CD4-positive, alpha-beta T cell treated with Interleukin-17A for 1 hour (primary cell): ENCODE measurements around the gene MAPK8IP3.

ENCODE experiments used
- DNase-seq: peaks from one replicate; pipeline ENCODE4 v3.0.0-alpha.2; 2020

Gene MAPK8IP3

DNA sequence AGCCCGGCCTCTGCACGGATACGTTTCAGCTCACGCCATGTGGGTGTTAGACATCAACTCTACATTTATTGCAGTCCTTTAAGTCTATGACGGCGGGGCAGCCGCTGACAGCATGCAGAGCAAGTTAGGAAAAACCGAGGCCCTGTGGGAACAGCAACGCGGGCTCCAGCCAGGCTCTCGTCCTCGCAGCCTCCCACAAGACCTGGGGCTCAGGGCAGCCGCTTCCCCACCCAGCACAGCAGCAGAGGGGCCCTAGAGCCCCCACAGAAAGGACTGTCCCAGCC is 70.6 kb downstream of the MAPK8IP3 start:
- no peak for DNase-seq

DNA sequence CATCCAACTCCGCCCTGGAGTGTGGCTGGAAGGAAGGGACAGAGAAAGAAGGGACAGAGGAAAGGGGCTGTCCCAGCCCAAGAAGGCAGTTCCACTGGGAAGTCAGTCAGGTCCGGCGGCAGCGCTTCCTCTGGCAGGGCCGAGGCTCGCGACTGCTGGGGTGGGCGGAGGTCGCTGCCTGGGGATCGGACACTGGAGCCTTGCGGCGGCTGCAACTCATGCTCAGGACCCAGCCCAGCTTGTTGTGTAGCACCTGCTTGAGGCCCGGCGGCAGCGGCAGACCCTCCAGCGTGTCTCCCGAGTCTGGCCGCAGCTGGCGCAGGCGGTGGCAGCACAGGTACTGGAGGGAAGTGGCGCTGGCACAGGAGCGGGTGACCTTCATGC is 71.0 kb downstream of the MAPK8IP3 start:
- no peak for DNase-seq

DNA sequence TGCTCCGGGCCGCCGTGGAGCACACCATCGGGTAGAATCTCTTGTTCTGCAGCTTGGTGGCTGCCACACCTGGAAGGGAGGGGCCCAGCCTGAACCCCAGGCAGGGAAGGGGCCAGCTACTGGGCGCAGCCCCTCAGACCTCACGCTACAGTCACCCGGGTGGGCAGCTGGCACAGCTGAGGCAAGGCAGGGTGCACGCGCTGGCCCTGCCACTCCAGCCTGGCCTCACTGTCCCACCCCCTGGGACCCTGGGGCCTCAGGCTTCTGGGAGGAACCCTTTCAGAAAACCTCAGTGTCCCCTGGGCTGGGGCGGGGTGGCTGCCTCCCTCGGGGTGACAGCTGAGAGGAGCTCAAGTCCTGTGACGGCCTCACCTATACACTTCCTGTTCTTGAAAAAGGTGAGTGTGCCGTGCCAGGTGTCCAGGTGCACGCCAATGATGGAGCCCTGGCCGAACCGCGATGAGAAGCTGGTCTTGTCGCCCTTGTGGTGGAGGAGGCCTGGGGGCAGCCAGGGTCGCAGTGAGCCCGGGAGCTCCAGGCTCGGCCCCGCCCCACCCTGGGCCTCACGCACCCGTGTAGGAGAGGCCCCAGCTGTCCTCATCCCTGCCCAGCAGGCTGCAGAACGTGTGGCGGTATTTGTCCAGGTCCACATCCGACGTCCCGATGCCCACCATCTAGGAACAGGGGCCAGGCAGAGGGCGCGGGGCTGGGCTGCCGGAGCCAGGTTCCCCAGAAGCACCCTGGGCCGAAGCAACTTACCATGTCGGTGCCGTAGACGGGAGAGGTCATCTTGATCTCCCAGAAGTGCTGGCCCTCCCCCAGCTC is 71.6 kb downstream of the MAPK8IP3 start:
- DNase-seq: no peak

DNA sequence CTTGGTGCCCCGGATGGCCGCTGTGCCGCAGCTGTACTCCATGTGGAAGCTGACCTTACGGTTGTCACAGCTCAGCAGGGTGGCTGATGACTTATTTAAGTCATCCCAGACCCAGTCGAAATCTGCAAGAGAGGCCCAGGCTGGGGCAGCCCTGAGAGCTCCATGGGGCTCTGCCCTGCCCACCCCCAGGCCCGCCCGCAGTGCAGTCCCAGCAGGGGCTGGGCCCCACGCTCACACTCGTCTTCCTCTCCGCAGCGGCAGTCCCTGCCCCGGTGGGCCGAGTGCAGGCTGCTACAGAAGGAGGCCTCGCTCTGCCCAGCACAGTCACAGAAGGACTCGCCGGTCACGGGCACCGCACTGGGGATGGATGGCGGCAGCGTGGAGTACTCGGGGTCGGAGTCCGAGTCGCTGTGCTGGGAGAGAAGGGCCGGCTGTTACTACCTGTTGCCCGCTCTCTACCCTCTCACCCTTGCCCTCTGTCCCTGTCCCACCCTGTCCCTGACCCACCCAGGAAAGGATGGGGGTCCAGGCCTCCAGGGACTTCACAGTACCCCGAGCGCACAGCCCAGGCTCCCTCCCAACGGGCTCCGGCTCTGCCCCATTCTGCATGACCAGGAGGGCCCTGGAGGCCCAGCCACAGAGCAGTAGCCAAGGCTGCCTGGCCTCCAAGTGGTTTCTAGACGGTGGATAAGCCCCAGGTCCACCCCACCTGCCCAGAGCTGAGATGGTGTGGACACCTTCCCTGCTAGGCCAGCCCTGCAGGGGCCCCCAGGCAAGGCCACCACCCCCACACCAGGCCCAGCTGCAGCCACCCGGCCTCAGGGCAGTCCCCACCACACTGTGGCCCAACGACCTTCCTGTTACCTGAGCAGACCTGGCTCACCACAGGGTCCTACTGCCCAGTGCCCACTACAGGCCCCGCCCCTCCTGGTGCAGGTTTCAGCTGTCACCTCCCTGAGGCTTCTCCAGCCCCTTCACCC is 72.5 kb downstream of the MAPK8IP3 start:
- no peak for DNase-seq

DNA sequence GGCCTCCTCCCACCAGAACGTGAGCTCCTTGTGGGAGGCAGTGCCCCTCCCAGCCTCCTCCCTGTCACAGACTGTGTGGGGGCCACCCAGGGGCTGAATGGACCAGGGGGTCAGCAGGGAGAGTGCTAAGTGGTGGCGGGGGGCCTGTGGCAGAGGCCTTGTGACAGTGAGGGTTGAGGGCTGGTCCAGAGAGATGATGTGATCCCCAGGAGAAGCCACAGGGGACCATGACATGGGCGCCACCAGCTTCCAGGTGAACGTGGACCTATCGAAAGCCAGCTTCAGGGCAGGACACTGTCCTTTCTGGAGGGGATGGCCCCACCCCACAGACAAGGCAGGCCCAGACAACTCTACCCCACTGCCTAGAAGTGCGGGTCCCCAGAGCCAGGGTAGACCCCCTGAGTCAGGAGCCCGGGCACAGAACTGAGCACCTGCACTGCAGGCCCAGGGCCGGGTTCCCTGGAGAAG is 73.3 kb downstream of the MAPK8IP3 start:
- no peak for DNase-seq

DNA sequence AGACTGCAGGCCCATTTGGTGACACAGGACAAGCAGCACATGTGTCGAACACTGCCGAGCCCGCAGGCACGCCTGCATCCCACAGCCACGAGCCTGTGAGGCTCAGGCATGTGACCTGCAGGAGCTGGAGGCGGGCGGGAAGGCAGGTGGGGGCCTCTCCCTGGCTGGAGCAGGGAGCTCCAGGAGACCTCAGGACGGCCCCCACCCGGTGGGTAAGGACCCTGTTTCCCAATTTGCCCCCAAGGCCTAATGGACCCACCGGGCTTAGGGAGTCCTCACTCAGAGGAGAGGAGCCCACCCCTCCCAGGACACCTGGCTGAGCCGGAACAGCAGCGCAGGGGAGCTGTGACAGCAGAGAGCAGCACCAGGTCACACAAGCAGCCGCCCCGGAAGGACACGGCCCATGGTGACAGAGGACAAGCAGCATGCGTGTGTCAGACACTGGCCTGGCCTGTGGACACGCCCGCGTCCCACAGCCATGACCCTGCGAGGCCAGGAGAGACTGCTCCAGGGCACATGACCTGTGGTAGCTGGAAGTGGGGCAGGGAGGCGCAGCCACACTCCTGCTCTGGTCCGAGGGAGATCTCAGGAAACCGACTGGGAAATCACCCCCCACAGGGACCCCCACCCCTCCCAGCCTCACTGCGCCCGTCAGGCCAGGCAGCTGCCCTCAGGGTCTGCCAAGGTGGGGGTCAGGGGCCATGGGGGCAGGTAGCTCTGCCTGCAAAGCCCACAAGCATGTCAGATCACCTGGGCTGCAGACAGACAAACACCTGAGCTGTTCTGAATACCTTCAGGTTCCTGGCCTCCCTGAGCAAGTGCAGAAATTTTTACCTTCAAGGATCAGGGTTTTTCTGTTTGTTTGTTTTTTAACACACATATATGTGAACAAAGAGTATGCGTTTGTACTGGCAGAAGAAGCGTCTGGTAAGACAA is 74.0 kb downstream of the MAPK8IP3 start:
- no peak for DNase-seq

DNA sequence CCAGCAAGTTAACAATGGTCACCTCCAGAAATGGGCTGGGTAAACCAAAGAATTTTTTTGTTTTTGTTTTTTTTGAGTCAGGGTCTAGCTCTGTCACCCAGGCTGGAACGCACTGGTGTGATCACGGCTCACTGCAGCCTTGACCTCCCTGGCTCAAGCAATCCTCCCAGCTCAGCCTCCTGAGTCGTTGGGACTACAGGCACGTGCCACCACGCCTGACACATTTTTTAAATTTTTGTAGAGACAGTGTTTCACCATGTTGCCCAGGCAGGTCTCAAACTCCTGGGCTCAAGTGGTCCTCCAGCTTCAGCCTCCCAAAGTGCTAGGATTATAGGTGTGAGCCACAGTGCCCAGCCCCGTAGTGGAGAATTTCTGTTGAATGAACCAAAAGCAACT is 74.7 kb downstream of the MAPK8IP3 start:
- DNase-seq: no peak

DNA sequence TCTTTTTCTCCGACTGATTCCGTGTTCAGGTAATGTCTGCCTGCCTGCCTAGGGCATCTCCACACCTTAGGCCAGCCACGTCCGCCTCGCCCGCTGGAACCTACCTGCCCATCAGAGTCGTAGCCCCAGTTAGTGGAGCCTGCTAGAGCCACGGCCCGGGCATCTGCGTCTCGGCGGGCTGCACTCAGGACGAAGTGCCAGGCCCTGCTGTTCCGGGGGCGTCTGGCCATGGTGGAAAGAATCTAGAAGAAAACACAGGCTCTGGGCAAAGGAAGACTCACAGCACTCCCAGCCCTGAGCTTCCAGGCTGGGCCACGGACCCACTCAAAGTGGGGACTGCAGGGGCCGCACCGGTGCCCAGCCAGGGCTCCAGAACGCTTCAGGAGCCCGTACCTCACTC is 75.3 kb downstream of the MAPK8IP3 start:
- no peak for DNase-seq

DNA sequence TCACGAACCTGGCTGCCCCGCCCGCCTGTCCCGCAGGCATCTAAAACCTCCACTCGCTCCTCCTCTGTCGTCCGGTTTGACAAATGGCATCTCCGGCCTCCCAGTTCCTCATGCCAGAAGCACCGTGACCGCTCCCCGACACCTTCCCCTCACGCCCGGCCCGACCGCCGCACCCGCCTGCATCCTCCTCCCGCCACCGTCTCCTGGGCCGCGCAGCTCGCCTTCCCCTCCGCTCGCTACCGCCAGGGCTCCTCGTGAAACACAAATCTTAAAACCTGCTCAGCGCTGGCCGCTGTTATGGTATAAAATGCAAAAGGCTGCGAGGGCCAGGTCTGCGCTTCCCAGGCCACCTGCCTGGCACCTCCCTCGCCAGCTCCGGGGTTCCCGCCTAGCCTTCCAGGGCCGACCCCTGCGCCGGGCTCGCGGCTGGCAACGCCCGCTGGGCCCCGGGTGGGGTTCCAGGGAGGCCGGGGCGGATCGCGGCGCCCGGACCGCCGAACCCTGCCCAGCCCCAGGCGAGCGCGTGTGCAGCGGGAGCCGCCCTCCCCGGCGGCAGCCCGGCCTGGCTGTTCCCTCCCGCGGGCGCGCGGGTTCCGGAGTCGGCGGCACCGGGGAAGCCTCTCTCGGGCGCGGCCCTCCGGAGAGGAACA is 75.9 kb downstream of the MAPK8IP3 start:
- DNase-seq: peak; percentile 31

DNA sequence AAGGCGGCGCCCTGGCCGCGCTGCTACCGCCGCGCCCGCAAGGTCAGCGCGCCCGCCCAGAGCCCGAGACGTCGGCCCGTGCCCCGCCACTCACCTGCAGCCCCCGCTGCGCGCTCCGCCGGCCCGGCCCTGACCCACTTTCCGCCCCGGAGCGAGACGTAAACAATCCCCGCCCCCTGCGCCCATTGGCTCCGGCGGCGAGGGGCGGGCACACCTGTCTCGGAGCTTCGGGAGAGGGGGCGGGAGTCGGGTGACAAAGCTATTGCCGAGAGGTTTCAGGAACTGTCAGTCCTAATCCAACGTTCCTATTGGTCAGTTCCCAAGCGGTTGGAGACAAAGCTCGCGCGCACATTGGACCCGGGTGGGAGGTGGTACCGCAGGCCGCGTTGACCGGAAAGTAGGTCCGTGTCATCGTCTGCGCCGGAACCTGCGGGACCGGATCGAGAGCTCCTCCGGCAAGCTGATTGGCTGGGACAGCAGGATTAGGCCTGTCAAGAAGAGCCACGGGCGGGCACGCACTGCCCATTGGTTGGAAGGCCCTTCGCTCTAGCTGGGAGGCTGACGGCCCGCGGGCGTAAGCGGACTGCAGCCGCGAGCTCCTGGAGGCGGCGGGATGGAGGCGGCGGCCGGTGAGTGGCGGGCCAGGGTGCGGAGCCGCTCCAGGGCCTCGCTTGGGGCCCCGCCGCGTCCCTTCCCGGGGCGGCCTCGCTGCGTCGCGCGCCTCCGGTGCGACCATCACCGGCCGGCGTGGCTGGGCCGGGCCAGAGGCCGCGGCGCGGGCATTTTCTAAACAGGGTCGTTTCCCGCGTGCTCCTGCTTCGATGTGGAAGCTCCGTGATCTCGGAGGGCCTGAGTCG is 76.6 kb downstream of the MAPK8IP3 start, which contains the start of the genes NUBP2 and SPSB3:
Gene NUBP2, plus strand, starts transcription at position 553 of the 857 bp plus-strand sequence. Its CDS starts 61 bp downstream, at position 614.
Gene SPSB3, minus strand, starts transcription at position 164 of the 857 bp plus-strand sequence. CDS start 1,088 bp downstream, outside the sequence.
- peak; percentile 100 for DNase-seq

DNA sequence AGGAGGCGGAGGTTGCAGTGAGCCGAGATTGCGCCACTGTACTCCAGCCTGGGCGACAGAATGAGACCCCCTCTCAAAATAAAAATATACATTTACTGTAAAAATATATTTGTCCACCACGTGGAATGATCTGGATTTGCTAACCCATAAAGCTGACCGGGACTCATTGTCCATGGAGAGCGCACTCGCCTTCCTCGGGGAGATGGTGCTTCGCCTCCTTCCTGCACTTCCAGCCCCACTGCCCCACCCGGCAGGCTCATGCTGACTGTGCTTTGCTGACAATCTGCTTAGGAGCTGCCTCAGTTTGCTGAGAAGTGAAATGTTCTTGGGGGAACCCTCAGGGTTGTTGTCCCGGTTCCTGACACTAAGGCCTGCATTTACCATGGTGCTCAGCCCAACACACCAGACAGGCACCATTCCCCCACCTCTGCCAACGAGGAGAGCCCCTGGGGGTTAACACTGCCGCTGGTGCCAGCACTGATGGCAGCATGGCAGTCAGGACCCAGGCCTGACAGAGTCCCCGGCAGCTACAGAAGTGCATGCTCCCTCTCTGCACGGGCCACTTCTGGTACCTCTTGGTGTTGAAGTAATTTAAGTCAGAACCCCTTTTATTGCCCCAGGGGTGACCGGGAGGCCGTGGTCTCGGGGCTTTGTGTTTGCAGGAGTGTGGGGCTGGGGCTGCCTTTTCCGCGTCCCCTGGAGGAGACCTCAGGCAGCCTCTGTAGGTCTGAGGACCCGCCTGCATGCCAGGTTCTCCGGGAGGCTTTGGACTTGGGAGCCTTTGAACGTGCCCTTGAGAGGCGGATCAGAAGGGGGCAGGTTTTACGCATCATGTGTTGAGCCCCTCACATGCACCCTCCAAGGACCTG is 79.2 kb downstream of the MAPK8IP3 start:
- no peak for DNase-seq

DNA sequence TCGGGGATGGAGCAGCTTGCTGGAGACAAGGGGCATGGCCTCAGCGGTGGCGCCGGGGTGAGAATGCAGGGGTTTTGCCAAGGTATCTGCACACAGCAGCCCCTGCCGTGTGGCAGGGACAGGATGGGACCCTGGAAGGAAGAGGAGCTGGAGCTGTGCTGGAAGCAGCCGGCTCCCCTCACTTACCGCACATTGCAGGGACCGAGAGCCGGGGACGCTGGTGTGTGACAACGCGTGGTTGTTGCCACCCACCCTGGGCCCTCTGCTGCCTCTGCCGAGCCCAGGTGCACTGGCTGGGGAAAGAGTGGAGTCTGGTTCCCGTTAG is 79.8 kb downstream of the MAPK8IP3 start:
- DNase-seq: no peak

DNA sequence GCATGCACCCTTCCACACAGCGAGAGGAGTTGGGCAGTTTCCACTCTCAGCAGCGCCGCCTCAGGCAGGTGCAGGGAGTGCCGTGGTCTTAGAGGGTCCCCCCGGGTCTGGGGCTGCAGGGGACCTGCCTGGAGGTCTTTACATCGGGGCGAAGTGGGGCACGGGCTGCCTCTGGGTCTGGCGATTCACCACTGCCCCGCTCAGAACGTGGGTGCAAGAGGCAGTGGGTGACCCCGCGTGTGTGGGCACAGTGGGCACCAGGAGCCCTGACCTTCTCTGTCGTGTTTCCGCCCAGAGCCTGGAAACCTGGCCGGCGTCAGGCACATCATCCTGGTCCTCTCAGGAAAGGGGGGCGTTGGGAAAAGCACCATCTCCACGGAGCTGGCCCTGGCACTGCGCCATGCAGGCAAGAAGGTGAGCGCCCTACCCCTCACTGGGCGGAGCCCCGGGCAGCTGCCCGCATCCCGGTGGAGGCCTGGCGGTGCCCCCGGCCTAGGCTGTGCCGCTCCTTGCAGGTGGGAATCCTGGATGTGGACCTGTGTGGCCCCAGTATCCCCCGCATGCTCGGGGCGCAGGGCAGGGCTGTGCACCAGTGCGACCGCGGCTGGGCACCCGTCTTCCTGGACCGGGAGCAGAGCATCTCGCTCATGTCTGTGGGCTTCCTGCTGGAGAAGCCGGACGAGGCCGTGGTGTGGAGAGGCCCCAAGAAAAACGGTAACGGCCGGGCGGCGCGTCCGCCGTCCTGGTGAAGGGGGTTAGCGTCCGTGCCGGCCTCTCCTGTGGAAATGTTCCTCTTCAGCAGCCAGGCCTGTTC is 80.5 kb downstream of the MAPK8IP3 start:
- no peak for DNase-seq

DNA sequence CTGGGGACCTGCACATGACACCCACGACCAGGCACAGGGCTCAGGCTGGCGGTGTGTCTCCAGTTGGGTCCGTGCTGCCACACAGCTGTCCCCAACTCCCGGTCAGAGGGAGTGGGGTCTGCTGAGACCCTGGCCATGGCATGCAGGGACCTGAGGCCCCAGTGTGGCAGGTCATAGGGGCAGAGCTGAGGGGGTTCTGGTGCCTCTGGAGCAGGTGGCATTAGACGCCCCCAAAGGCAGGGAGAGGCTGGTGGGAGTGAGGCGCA is 81.0 kb downstream of the MAPK8IP3 start:
- no peak for DNase-seq

DNA sequence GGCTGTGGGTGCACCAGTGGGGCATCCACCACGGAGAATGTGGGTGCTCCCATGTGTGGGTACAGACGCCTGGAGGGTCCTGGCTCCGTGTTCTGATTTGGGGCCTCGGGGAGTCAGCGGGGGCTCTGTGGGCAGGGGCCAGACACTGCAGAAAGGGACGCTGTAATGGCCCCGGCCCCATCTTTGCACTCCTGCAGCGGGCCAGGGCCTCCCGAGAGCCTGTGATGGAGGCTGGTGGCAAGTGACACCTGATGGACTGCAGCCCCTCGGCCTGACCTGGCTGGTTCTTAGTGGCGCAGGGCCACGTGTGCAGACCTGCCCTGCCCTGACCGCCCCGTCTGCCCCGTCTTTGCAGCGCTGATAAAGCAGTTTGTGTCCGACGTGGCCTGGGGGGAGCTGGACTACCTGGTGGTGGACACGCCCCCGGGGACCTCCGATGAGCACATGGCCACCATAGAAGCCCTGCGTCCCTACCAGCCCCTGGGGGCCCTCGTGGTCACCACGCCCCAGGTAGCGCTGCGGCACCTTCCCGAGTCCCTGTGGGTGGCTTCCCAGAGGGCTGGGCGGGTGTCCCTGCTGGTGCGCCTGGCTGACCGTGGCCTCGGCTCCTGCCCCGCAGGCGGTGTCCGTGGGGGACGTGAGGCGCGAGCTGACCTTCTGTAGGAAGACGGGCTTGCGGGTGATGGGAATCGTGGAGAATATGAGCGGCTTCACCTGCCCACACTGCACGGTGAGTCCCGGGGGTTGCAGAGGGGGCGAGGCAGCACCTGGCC is 81.5 kb downstream of the MAPK8IP3 start:
- no peak for DNase-seq

DNA sequence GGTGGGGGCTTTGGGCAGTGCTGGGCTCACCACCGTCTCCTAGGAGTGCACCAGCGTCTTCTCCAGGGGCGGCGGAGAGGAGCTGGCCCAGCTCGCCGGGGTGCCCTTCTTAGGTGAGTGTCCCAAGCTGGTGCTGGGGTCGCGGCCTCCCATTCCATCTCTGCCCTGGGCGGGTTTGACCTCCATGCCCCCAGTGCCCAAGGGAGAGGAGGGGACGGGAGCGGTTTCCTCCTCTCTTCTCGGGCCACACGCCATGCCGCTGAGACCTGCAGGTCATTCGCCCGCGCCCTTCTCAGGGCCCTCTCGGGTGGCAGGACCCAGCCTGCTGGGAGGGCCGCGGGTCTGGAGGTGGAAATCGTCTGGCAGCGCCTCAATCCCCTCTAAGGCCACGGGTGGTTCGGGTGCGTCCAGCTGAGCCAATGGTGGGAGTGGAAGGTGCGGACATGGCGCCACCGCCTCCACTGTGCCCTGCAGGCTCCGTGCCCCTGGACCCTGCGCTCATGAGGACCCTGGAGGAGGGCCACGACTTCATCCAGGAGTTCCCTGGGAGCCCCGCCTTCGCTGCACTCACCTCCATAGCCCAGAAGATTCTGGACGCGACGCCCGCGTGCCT is 82.2 kb downstream of the MAPK8IP3 start:
- no peak for DNase-seq

DNA sequence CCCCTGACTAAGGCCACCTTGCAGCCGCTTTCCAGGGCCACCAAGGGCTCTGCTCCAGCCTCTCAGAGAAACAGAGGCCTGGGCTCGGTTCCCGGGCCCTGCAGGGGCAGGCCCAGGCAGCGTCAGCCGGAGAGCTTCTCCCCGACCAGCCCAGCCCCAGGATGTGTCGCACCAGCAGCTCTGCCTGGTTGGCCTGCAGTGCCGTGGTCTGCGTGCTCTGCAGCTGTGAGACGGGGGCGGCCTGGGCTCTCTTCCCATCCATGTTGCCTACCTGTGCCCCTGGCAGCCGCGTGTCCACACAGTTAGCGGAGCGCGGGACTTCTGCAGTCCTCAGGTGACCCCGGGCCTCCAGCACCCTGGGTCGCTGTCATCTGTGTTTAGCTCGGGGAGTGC is 82.7 kb downstream of the MAPK8IP3 start:
- no peak for DNase-seq

DNA sequence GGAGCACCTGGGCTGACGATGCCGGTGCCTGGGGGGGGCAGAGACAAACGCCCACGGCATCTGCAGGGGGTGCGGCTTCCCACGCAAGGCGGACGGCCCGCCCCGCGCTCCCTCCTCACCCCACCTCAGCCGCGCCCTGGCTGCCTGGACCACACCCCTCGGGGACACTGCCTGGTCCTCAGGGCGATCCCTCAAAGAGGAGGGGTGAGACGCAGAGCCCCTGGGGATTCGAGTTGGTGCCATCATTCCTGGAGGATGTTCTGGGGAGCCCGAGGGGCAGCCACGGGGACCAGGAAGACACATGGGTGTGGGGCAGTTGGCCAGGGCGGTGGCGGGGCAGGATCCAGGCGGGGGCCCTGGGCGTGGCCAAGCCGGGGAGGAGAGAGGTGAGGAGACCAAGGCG is 83.6 kb downstream of the MAPK8IP3 start:
- no peak for DNase-seq
